KMS-11 (cell line): ENCODE measurements around the gene PTPRU.

Experiments used
- H2AFZ ChIP-seq: fragments of 200-600 bp; sonication (generic); 2 replicates; pipeline ENCODE4 v1.6.1; 2016; ENCODE audit warnings: antibody characterized with exemption, mixed run types, low read depth
- H3K27ac ChIP-seq: fragments of 200-600 bp; sonication (generic); 2 replicates; pipeline ENCODE4 v1.6.1; 2016; ENCODE audit warnings: mild to moderate bottlenecking, mixed run types
- H3K27me3 ChIP-seq: fragments of 200-600 bp; sonication (generic); 2 replicates; pipeline ENCODE4 v1.6.1; 2017; ENCODE audit warnings: mild to moderate bottlenecking, low read depth, mixed run types, moderate library complexity; ENCODE audit not compliant: insufficient read depth
- H3K36me3 ChIP-seq: fragments of 200-600 bp; sonication (generic); 2 replicates; pipeline ENCODE4 v1.6.1; 2017; ENCODE audit warnings: mild to moderate bottlenecking, mixed run types; ENCODE audit not compliant: insufficient read depth
- H3K4me1 ChIP-seq: fragments of 200-600 bp; sonication (generic); 2 replicates; pipeline ENCODE4 v1.6.1; 2016; ENCODE audit warnings: mild to moderate bottlenecking, low read depth, mixed run types; ENCODE audit not compliant: poor library complexity, severe bottlenecking
- H3K4me2 ChIP-seq: fragments of 200-600 bp; sonication (generic); 2 replicates; pipeline ENCODE4 v1.7.0; 2016; ENCODE audit warnings: mild to moderate bottlenecking, mixed run types
- H3K4me3 ChIP-seq: fragments of 200-600 bp; sonication (generic); IDR thresholded peaks from 2 replicates; pipeline ENCODE4 v1.6.1; 2017; ENCODE audit warnings: low read depth, low read length, mixed read lengths; ENCODE audit not compliant: insufficient read depth
- H3K79me2 ChIP-seq: fragments of 200-600 bp; sonication (generic); 2 replicates; pipeline ENCODE4 v1.6.1; 2016; ENCODE audit warnings: low read depth, mixed run types; ENCODE audit not compliant: insufficient read depth
- H3K9ac ChIP-seq: fragments of 200-600 bp; sonication (generic); 2 replicates; pipeline ENCODE4 v1.6.1; 2016; ENCODE audit warnings: mild to moderate bottlenecking, mixed run types
- H4K20me1 ChIP-seq: fragments of 200-600 bp; sonication (generic); 2 replicates; pipeline ENCODE4 v1.6.1; 2016; ENCODE audit warnings: mild to moderate bottlenecking, mixed run types; ENCODE audit not compliant: insufficient read depth
- CTCF ChIP-seq: fragments of 200-600 bp; sonication (generic); conservative IDR thresholded peaks from 2 replicates; pipeline ENCODE4 v1.6.1; 2017; ENCODE audit warnings: low read depth, mild to moderate bottlenecking, antibody characterized with exemption, low read length, moderate library complexity, mixed read lengths

Gene PTPRU

GRCh38 chr1:29281571-29281970 lies 45.2 kb downstream of the PTPRU start:
- Histone ChIP-seq H3K27ac (no peak overlapping the region), H3K4me3 (no peak overlapping the region), H3K36me3 (no peaks in the 10 kb centered on the region), H2AFZ (no peak overlapping the region), H4K20me1 (no peaks in the 10 kb centered on the region), H3K4me1 (no peaks in the 10 kb centered on the region), H3K4me2 (no peak overlapping the region), H3K9ac (no peak overlapping the region), H3K79me2 (no peaks in the 10 kb centered on the region), H3K27me3 (peaks cover 3% of the 10 kb centered on the region; the same call in 1 of the 2 replicates)
- TF ChIP-seq CTCF: no peak

DNA sequence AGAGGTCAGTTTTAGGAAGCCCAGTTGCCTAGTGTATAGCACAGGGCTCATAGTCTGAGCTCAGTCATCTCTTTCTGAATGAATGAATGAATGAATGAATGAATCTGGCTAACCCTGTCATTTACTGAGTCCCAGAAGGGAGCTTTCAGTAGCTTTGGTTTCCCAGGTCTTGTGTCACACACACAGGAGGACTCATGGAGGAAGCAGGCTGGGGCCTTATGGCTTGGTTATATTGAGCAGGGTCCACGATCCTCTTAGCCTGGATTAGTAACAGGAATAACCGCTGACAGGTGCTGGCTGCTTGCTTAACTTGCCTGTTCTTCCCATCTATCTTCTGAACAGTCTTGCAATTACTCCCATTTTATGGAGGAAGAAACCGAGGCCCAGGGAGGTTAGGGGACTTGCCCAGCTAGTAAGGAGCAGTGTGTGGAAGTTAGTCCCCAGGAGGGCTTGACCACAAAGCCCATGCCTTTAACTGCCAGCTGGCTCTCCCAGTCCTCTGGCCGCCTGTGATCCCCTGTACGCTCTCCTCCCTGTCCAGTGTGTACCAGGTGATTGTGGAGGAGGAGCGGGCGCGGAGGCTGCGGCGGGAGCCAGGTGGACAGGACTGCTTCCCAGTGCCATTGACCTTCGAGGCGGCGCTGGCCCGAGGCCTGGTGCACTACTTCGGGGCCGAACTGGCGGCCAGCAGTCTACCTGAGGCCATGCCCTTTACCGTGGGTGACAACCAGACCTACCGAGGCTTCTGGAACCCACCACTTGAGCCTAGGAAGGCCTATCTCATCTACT lies 46.0 kb downstream of the PTPRU start:
- no peak overlapping the region for H3K27ac ChIP-seq
- no peak overlapping the region for H2AFZ ChIP-seq
- H3K4me3 ChIP-seq: no peak overlapping the region
- no peaks in the 10 kb centered on the region for H3K4me1 ChIP-seq
- TF ChIP-seq CTCF: no peak
- H3K79me2 ChIP-seq: no peaks in the 10 kb centered on the region
- H3K36me3 ChIP-seq: no peaks in the 10 kb centered on the region
- peaks cover 3% of the 10 kb centered on the region; the same call in 1 of the 2 replicates for H3K27me3 ChIP-seq
- no peak overlapping the region for H3K4me2 ChIP-seq
- H4K20me1 ChIP-seq: no peaks in the 10 kb centered on the region
- no peak overlapping the region for H3K9ac ChIP-seq

DNA sequence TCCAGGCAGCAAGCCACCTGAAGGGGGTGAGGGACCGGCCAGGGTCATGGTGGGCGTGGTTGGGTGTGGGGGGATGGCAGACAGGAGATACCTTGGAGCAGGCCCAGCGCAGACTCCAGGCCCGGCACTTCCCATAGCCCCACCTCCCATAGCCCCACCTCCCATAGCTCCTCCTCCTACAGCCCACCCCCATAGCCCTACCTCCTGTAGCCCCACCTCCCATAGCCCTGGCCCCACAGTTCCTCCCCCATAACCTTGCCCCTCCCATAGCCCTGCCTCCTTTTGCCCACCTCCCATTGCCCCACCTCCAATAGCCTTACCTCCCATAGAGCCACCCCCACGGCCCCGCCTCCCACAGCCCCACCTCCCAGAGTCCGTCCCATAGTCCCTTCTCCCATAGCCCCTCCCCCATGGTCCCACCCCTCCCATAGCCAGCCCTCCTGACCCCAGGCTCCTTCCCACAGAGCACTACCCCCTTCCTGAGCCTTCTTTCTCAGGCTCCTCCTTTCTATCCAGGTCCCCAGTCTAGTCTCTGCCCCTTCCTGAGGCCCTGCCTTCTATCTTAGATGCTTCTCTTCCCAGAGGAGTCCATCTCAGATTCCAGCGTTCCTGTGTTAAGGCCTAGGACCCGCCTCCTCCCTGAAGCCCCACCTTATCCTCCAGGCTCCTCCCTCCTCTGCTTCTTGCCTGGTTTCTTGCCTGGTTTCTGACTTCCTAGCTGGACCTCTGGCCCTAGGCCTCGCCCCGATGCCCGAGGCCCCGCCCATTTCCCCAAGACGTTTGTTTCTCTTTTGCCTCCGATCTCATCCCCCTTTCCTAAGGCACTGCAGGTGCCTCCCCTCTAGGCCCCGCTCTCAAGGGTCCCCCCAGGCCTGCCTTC lies 46.8 kb downstream of the PTPRU start:
- peak overlapping the region; percentile 71 for H2AFZ ChIP-seq
- H3K4me3 ChIP-seq: no peak overlapping the region
- no peaks in the 10 kb centered on the region for H4K20me1 ChIP-seq
- no peaks in the 10 kb centered on the region for H3K79me2 ChIP-seq
- H3K36me3 ChIP-seq: no peaks in the 10 kb centered on the region
- peak overlapping the region; percentile 17; the same call in 1 of the 2 replicates for H3K4me2 ChIP-seq
- H3K27me3 ChIP-seq: no peaks in the 10 kb centered on the region; the same call in 1 of the 2 replicates
- no peak for TF ChIP-seq CTCF
- H3K9ac ChIP-seq: no peak overlapping the region
- no peak overlapping the region for H3K27ac ChIP-seq
- H3K4me1 ChIP-seq: no peaks in the 10 kb centered on the region

DNA sequence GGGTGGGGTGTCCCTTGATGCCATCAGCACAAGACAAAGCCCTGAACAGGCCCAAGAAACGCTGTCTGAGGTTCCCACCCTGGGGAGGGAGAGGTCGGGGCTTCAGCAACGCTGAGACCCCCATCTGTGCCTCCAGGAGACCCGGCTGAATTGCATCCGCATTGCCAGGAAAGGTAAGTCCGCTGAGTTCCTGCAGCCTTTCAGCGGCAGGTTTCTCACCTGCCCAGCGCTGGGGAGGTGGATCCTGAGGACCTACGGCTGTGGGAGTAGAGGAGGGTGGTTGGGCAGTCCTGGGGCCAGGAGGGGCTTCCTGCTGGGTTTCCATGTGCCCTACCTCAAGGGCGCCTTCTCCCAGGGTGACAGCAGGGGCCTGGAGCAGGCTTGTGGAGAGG lies 47.5 kb downstream of the PTPRU start:
- Histone ChIP-seq H3K4me2 (peak overlapping the region; percentile 17; the same call in 1 of the 2 replicates), H4K20me1 (no peaks in the 10 kb centered on the region), H3K27me3 (no peaks in the 10 kb centered on the region; the same call in 1 of the 2 replicates), H3K27ac (no peak overlapping the region), H3K36me3 (no peaks in the 10 kb centered on the region), H3K4me1 (no peaks in the 10 kb centered on the region), H3K79me2 (no peaks in the 10 kb centered on the region), H2AFZ (peak overlapping the region; percentile 71), H3K9ac (no peak overlapping the region), H3K4me3 (no peak overlapping the region)
- TF ChIP-seq CTCF: no peak
